ENCODE data around the gene PLCXD1. TPM values are rescaled to one million over a fixed set of nuclear protein-coding genes. Genes with fewer than 3 reads are reported as not detected.

Gene PLCXD1
- total RNA-seq, 1 experiment from 2014 or later = 60.9 TPM

GRCh38 chrX:334331-334891, 53.2 kb downstream of the PLCXD1 start:
- no peak for DNase-seq (ENCODE audit: low spot score)
- CTCF ChIA-PET = no interaction called here
- TF ChIP-seq EZH2 (IDR thresholded peaks at IDR 0.05; ENCODE audit: borderline replicate concordance, low read depth, low read length, poor library complexity, severe bottlenecking) = no peak
- TF ChIP-seq CTCF (conservative IDR thresholded peaks at IDR 0.05; ENCODE audit: low read depth, low read length) = no peak
- Histone ChIP-seq H3K27me3 (replicated peaks; ENCODE audit: insufficient read depth, low read depth, low read length, poor library complexity) (no peaks in the 10 kb centered on the region), H3K36me3 (ENCODE audit: insufficient read depth, low read length, poor library complexity, severe bottlenecking) (no peaks in the 10 kb centered on the region), H3K4me1 (ENCODE audit: insufficient read depth, low read length, poor library complexity, severe bottlenecking) (peaks cover 7% of the 10 kb centered on the region), H3K27ac (ENCODE audit: low read depth, low read length, poor library complexity, severe bottlenecking) (no peak overlapping the region), H3K9me3 (ENCODE audit: low read depth, low read length, poor library complexity, severe bottlenecking) (no peaks in the 10 kb centered on the region), H3K4me3 (ENCODE audit: low read depth, low read length, poor library complexity, severe bottlenecking) (no peak overlapping the region)
- intact Hi-C loops (cut with micrococcal nuclease; ENCODE audit: unreplicated experiment) = no loop called here
- no TSS peak for BruUV-seq (replicated peaks)
- POLR2A ChIA-PET (ENCODE audit: low non-redundant PET) = no interaction called here

- Histone ChIP-seq H3K9me3 (ENCODE audit: low read depth, low read length, poor library complexity, severe bottlenecking) (no peaks in the 10 kb centered on the region), H3K4me3 (ENCODE audit: low read depth, low read length, poor library complexity, severe bottlenecking) (no peak overlapping the region), H3K36me3 (ENCODE audit: insufficient read depth, low read length, poor library complexity, severe bottlenecking) (no peaks in the 10 kb centered on the region), H3K4me1 (ENCODE audit: insufficient read depth, low read length, poor library complexity, severe bottlenecking) (peaks cover 7% of the 10 kb centered on the region), H3K27ac (ENCODE audit: low read depth, low read length, poor library complexity, severe bottlenecking) (no peak overlapping the region), H3K27me3 (replicated peaks; ENCODE audit: insufficient read depth, low read depth, low read length, poor library complexity) (no peaks in the 10 kb centered on the region)
- no peak for DNase-seq (ENCODE audit: low spot score)
- TF ChIP-seq EZH2 (IDR thresholded peaks at IDR 0.05; ENCODE audit: borderline replicate concordance, low read depth, low read length, poor library complexity, severe bottlenecking) (no peak), CTCF (conservative IDR thresholded peaks at IDR 0.05; ENCODE audit: low read depth, low read length) (no peak)
- no TSS peak for BruUV-seq (replicated peaks)
- ChIA-PET CTCF (no interaction called here), POLR2A (ENCODE audit: low non-redundant PET) (no interaction called here)
- intact Hi-C loops (cut with micrococcal nuclease; ENCODE audit: unreplicated experiment) = no loop called here
Measured at GRCh38 chrX:334971-335757, 54.0 kb downstream of the PLCXD1 start.

- Histone ChIP-seq H3K4me3 (ENCODE audit: low read depth, low read length, poor library complexity, severe bottlenecking) (no peak overlapping the region), H3K27ac (ENCODE audit: low read depth, low read length, poor library complexity, severe bottlenecking) (no peak overlapping the region), H3K4me1 (ENCODE audit: insufficient read depth, low read length, poor library complexity, severe bottlenecking) (peaks cover 5% of the 10 kb centered on the region), H3K9me3 (ENCODE audit: low read depth, low read length, poor library complexity, severe bottlenecking) (no peaks in the 10 kb centered on the region), H3K27me3 (replicated peaks; ENCODE audit: insufficient read depth, low read depth, low read length, poor library complexity) (no peaks in the 10 kb centered on the region), H3K36me3 (ENCODE audit: insufficient read depth, low read length, poor library complexity, severe bottlenecking) (no peaks in the 10 kb centered on the region)
- no TSS peak for BruUV-seq (replicated peaks)
- TF ChIP-seq CTCF (conservative IDR thresholded peaks at IDR 0.05; ENCODE audit: low read depth, low read length) (no peak), EZH2 (IDR thresholded peaks at IDR 0.05; ENCODE audit: borderline replicate concordance, low read depth, low read length, poor library complexity, severe bottlenecking) (no peak)
- intact Hi-C loops (cut with micrococcal nuclease; ENCODE audit: unreplicated experiment) = no loop called here
- POLR2A ChIA-PET (ENCODE audit: low non-redundant PET) = no interaction called here
- no peak for DNase-seq (ENCODE audit: low spot score)
- CTCF ChIA-PET = no interaction called here
Measured at GRCh38 chrX:335758-336155, 54.6 kb downstream of the PLCXD1 start.
